RWPE1 (cell line): ENCODE measurements around the gene VSTM2B.

Source experiments
- CTCF ChIA-PET: fragments of 350-600 bp; sonication (Branson Sonifier 250); formaldehyde crosslinking; extraction: SDS; loops from one replicate; lab custom pipeline; 2021; lab: Yijun Ruan, JAX
- POLR2A ChIA-PET: fragments of 400-600 bp; formaldehyde crosslinking; extraction: SDS; loops from one replicate; lab custom pipeline; 2020; ENCODE audit warnings: antibody characterized with exemption; ENCODE audit not compliant: low non-redundant PET; lab: Yijun Ruan, JAX
- DNase-seq: peaks from one replicate; pipeline ENCODE4 v3.0.0; 2012; ENCODE audit warnings: low spot score
- H3K27ac ChIP-seq: fragments of 450-650 bp; 2 replicates; pipeline ENCODE4 v1.5.1; 2017
- TF ChIP-seq, protein P1 (sequence below): fragments of 450-650 bp; conservative IDR thresholded peaks from 2 replicates; pipeline ENCODE4 v1.5.1; 2017; ENCODE audit warnings: low read depth, mild to moderate bottlenecking

VSTM2B gene

GRCh38 chr19:29591670-29592069, 65.9 kb downstream of the VSTM2B start:
- CTCF ChIA-PET = interaction anchor here (0.6 kb wide), 1 partner anchor 98 kb away, joined by 4 read pairs; no protein-coding TSS in a partner anchor
- H3K27ac ChIP-seq = no peak overlapping the region
- TF ChIP-seq, protein P1, sequence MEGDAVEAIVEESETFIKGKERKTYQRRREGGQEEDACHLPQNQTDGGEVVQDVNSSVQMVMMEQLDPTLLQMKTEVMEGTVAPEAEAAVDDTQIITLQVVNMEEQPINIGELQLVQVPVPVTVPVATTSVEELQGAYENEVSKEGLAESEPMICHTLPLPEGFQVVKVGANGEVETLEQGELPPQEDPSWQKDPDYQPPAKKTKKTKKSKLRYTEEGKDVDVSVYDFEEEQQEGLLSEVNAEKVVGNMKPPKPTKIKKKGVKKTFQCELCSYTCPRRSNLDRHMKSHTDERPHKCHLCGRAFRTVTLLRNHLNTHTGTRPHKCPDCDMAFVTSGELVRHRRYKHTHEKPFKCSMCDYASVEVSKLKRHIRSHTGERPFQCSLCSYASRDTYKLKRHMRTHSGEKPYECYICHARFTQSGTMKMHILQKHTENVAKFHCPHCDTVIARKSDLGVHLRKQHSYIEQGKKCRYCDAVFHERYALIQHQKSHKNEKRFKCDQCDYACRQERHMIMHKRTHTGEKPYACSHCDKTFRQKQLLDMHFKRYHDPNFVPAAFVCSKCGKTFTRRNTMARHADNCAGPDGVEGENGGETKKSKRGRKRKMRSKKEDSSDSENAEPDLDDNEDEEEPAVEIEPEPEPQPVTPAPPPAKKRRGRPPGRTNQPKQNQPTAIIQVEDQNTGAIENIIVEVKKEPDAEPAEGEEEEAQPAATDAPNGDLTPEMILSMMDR = no peak
- DNase-seq = no peak
- POLR2A ChIA-PET = no interaction called here

GRCh38 chr19:29593869-29594268, 68.1 kb downstream of the VSTM2B start:
- ChIA-PET CTCF (no interaction called here), POLR2A (no interaction called here)
- H3K27ac ChIP-seq = no peak overlapping the region
- TF ChIP-seq, protein P1 = no peak
- no peak for DNase-seq

GRCh38 chr19:29596080-29596727, 70.4 kb downstream of the VSTM2B start:
- no peak overlapping the region for H3K27ac ChIP-seq
- CTCF ChIA-PET = interaction anchor here (0.7 kb wide), 1 partner anchor 77 kb away, joined by 3 read pairs; no protein-coding TSS in a partner anchor
- TF ChIP-seq, protein P1 = no peak
- POLR2A ChIA-PET = interaction anchor here (0.8 kb wide), 1 partner anchor 10 kb away, joined by 4 read pairs; the partner anchor contains the start of gene POP4
- no peak for DNase-seq

DNA sequence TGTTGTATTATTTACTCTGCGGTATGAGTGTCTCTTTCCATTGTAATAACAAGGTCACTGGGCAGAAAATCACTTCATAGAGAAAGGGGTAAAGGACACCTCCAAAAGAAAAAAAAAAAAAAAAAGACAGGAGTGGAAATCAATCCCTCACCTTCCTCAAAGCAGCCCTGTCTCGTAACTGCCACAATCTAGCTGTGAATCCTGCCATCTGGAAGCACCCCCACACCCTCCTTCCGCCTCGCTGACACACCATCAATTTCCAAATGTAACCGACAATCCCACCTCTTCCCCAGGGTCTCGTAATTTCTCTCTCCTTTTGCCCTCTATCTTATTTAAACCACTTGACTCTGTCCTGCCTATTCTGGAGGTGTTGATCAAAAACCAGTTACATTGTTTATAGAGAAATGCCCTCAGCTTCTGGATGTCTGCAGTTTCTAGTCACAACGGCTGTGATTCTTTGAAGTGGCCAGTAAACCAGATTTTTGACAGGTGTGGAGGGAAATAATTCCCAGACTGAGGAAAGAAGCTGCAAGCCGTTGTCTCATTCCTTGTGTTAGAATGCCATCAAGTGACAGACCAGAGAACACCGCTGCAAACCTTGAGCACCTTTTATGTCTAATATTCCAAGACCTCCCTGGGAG, 71.2 kb downstream of the VSTM2B start:
- DNase-seq = no peak
- POLR2A ChIA-PET = no interaction called here
- CTCF ChIA-PET = interaction anchor here (0.6 to 0.9 kb wide), 3 partner anchors 14 to 883 kb away, joined by 3 to 4 read pairs (median 3); no protein-coding TSS in a partner anchor
- no peak overlapping the region for H3K27ac ChIP-seq
- TF ChIP-seq, protein P1 = no peak

DNA sequence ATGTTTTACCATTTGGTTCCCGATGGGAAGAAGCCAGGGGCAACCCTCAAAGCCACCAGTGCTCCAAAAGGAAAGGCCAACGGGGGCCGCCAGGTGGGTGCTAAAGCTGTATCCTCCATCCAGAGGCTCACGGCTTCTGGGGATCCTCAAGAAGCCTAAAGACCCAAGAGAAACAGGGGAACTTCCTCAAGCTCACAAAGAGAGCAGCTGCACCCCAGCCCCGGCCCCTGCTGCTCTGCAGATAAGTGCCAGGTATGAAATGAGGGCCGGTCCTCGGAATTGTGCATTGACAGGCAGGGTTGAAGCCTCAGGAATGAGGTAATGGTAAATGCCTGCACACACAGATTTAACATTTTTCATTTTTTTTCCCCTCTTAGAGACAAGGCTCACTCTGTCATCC, 72.2 kb downstream of the VSTM2B start:
- ChIA-PET POLR2A (no interaction called here), CTCF (no interaction called here)
- no peak overlapping the region for H3K27ac ChIP-seq
- no peak for DNase-seq
- TF ChIP-seq, protein P1 = no peak

- TF ChIP-seq, protein P1 = no peak
- POLR2A ChIA-PET = no interaction called here
- no peak overlapping the region for H3K27ac ChIP-seq
- CTCF ChIA-PET = interaction anchor here (1.2 kb wide), 1 partner anchor 118 kb away, joined by 3 read pairs; no protein-coding TSS in a partner anchor
- DNase-seq = no peak
Observed at GRCh38 chr19:29598496-29598895, 72.7 kb downstream of the VSTM2B start.
